ENCODE results near the gene SRGAP1.
"Not testable (repeated sequence)": the region's sequence is repeated elsewhere in the genome, so short reads cannot be mapped to it uniquely, and the experiment has no call there.

The SRGAP1 gene

DNA sequence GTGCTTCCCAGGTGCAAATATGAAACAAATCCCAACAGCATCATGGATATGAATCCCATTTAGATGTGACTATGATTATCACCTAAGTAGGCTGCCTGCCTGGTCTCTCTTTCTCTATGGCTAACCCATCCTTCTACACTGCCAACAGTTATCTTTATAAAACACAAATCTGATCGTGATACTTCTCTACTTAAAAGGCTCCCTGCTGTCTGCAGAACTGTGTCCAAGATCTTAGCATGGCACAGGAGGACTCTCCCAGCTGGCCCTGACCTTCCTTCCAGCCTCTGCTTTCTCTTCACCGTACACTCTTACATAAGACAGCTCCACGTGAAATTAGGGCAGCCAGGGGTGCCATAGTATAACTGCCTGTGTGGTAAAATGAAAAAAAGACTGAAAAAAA lies 3.5 kb upstream of the SRGAP1 start:
- peaks cover 7% of the 10 kb centered on the region for H3K27me3 Mint-ChIP-seq (ENCODE audit: low read depth)
- H3K4me3 Mint-ChIP-seq = no peak overlapping the region
- H3K36me3 Mint-ChIP-seq (ENCODE audit: low read depth) = no peaks in the 10 kb centered on the region
- TF ChIP-seq, protein P1, sequence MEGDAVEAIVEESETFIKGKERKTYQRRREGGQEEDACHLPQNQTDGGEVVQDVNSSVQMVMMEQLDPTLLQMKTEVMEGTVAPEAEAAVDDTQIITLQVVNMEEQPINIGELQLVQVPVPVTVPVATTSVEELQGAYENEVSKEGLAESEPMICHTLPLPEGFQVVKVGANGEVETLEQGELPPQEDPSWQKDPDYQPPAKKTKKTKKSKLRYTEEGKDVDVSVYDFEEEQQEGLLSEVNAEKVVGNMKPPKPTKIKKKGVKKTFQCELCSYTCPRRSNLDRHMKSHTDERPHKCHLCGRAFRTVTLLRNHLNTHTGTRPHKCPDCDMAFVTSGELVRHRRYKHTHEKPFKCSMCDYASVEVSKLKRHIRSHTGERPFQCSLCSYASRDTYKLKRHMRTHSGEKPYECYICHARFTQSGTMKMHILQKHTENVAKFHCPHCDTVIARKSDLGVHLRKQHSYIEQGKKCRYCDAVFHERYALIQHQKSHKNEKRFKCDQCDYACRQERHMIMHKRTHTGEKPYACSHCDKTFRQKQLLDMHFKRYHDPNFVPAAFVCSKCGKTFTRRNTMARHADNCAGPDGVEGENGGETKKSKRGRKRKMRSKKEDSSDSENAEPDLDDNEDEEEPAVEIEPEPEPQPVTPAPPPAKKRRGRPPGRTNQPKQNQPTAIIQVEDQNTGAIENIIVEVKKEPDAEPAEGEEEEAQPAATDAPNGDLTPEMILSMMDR (IDR thresholded peaks at IDR 0.05; ENCODE audit: unreplicated experiment in 3 of 3) = no peak
- H3K9me3 Mint-ChIP-seq = no peaks in the 10 kb centered on the region
- H3K4me1 Mint-ChIP-seq = peaks cover 12% of the 10 kb centered on the region
- H3K27ac Mint-ChIP-seq = no peak overlapping the region

- peaks cover 7% of the 10 kb centered on the region for H3K27me3 Mint-ChIP-seq (ENCODE audit: low read depth)
These were observed 2.9 kb upstream of the SRGAP1 start for GRCh38 chr12:63841571-63841970.

DNA sequence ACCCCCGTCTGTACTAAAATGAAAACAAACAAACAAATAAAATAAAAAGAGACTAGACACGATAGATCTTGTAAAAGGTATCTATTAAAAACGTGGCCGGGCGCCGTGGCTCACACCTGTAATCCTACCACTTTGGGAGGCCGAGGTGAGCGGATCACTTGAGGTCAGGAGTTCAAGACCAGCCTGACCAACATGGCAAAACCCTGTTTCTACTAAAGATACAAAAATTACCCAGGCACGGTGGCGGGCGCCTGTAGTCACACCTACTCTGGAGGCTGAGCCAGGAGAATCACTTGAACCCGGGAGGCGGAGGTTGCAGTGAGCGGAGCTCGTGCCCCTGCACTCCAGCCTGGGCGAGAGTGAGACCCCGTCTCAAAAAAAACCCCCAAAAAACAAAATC lies 1.8 kb upstream of the SRGAP1 start:
- Mint-ChIP-seq H3K27ac (peak overlapping the region in 1 of 3 experiments; percentile 86), H3K4me3 (peak overlapping the region; percentile 81 to 89 (median 81)), H3K4me1 (peaks cover 19% of the 10 kb centered on the region)
- not testable (repeated sequence) for H3K27me3 Mint-ChIP-seq (ENCODE audit: low read depth); H3K36me3 Mint-ChIP-seq (ENCODE audit: low read depth); H3K9me3 Mint-ChIP-seq

More at GRCh38 chr12:63841571-63841970, 2.9 kb upstream of the SRGAP1 start:
- H3K4me3 Mint-ChIP-seq = peak overlapping the region; percentile 53 to 63 (median 63)
- peaks cover 16% of the 10 kb centered on the region for H3K4me1 Mint-ChIP-seq
- TF ChIP-seq, protein P1 (IDR thresholded peaks at IDR 0.05; ENCODE audit: unreplicated experiment in 3 of 3) = no peak
- no peaks in the 10 kb centered on the region for H3K9me3 Mint-ChIP-seq
- H3K36me3 Mint-ChIP-seq (ENCODE audit: low read depth) = no peaks in the 10 kb centered on the region
- H3K27ac Mint-ChIP-seq = peak overlapping the region in 2 of 3 experiments; percentile 3 to 28

DNA sequence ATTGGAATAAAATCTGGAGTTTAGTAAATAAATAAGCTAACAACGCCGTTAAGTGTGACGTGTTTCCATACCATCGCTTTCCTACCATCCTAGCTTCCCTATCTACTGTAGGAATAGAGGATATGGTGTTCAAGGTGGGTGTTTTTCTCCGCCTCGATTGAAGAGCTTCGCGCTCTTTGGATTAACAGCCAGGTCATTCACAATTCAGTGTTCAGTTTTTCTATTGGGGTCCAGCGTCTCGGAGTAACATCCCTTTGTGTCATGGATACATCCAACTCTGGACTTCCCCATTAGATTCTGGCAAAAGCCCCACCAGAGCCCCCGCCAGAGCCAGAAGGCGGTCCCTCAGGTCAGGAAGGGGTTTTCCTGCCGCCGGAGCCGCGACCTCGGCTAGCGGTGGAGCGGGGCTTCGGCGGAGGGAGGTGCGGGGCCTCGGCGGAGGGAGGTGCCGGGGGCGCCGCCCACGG lies 1.2 kb upstream of the SRGAP1 start:
- peak overlapping the region; percentile 81 to 89 (median 81) for H3K4me3 Mint-ChIP-seq
- H3K27ac Mint-ChIP-seq = peak overlapping the region; percentile 79 to 86 (median 83)
- peaks cover 4% of the 10 kb centered on the region for H3K27me3 Mint-ChIP-seq (ENCODE audit: low read depth)
- TF ChIP-seq, protein P1 (IDR thresholded peaks at IDR 0.05; ENCODE audit: unreplicated experiment in 3 of 3) = no peak
- peaks cover 22% of the 10 kb centered on the region for H3K4me1 Mint-ChIP-seq
- H3K9me3 Mint-ChIP-seq = no peaks in the 10 kb centered on the region
- no peaks in the 10 kb centered on the region for H3K36me3 Mint-ChIP-seq (ENCODE audit: low read depth)

DNA sequence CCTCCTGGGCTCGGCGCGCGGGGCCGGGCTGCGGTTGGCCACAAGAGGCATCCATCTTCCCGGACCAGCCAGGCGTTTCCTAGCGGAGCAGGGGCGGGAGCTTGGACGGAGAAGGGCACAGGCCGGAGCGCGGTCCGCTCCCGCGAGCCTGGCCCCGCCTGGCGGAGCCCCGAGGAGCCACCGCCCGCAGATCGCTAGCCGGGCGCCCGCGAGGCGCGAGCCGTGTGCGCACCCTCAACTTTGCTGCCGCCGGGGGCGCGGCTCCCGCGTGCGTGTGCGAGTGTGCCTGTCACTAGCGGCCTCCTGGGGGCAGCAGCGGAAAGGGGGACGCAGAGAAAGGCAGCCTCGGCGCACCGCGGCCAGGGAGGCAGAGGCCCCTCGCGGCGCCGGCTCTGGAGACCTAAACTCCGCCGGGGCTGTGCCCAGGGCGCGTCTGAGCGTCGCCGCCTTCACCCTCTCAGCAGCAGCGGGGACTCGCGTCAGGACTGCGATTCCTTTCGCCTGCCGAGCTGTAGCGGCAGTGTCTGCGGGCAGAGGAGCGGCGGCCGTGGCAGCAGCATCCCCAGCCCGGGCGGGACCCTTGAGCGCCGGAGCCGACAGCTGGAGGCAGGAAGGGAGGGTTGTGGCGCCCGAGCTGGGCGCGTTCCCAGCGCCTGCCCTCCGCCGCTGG lies 644 bp upstream of the SRGAP1 start:
- TF ChIP-seq, protein P1 (IDR thresholded peaks at IDR 0.05; ENCODE audit: unreplicated experiment in 3 of 3) = peak; percentile 93 to 97 (median 95)
- peak overlapping the region; percentile 81 to 89 (median 81) for H3K4me3 Mint-ChIP-seq
- no peaks in the 10 kb centered on the region for H3K36me3 Mint-ChIP-seq (ENCODE audit: low read depth)
- peak overlapping the region in 2 of 3 experiments; percentile 65 to 92 for H3K27ac Mint-ChIP-seq
- H3K9me3 Mint-ChIP-seq = no peaks in the 10 kb centered on the region
- H3K27me3 Mint-ChIP-seq (ENCODE audit: low read depth) = peaks cover 3% of the 10 kb centered on the region
- peaks cover 28% of the 10 kb centered on the region for H3K4me1 Mint-ChIP-seq

- Mint-ChIP-seq H3K27ac (peak overlapping the region; percentile 92 to 98 (median 94)), H3K36me3 (ENCODE audit: low read depth) (peaks cover 5% of the 10 kb centered on the region), H3K4me1 (peaks cover 40% of the 10 kb centered on the region), H3K9me3 (no peaks in the 10 kb centered on the region), H3K4me3 (peak overlapping the region; percentile 99 to 100 (median 99)), H3K27me3 (ENCODE audit: low read depth) (no peaks in the 10 kb centered on the region)
- TF ChIP-seq, protein P1 (IDR thresholded peaks at IDR 0.05; ENCODE audit: unreplicated experiment in 3 of 3) = no peak
These were observed 1.2 kb downstream of the SRGAP1 start for GRCh38 chr12:63845726-63846125.

Data from nephron (organoid).